WERI-Rb-1 (cell line): ENCODE data around the gene NMT2.
A peak's percentile ranks its signal among the peaks of the same experiment; 100 is the strongest.

Experiments
- DNase-seq: peaks from one replicate; pipeline ENCODE4 v3.0.0-alpha.2; 2020
- H3K27ac ChIP-seq: fragments of 250-450 bp; sonication (Bioruptor Pico); 2 replicates; pipeline ENCODE4 v1.5.1; 2020; ENCODE audit warnings: mild to moderate bottlenecking, moderate library complexity
- H3K27me3 ChIP-seq: fragments of 250-450 bp; sonication (Bioruptor Pico); 2 replicates; pipeline ENCODE4 v1.5.1; 2021; ENCODE audit warnings: mild to moderate bottlenecking, low read depth, moderate library complexity; ENCODE audit not compliant: insufficient read depth, severe bottlenecking
- H3K36me3 ChIP-seq: fragments of 250-450 bp; sonication (Bioruptor Pico); 2 replicates; pipeline ENCODE4 v1.5.1; 2020; ENCODE audit warnings: mild to moderate bottlenecking, moderate library complexity
- H3K4me3 ChIP-seq: 2 replicates; pipeline ENCODE4 v1.5.1; 2011; ENCODE audit warnings: low read depth, mild to moderate bottlenecking, control low read depth, low read length
- H3K9me3 ChIP-seq: fragments of 250-450 bp; sonication (Bioruptor Pico); 2 replicates; pipeline ENCODE4 v1.5.1; 2021; ENCODE audit warnings: mild to moderate bottlenecking, moderate library complexity; ENCODE audit not compliant: severe bottlenecking
- TF ChIP-seq, protein P1 (sequence below): IDR thresholded peaks from 2 replicates; pipeline ENCODE4 v1.5.1; 2011; ENCODE audit warnings: low read depth, mild to moderate bottlenecking, control low read depth, inconsistent platforms, low read length

Gene NMT2

DNA sequence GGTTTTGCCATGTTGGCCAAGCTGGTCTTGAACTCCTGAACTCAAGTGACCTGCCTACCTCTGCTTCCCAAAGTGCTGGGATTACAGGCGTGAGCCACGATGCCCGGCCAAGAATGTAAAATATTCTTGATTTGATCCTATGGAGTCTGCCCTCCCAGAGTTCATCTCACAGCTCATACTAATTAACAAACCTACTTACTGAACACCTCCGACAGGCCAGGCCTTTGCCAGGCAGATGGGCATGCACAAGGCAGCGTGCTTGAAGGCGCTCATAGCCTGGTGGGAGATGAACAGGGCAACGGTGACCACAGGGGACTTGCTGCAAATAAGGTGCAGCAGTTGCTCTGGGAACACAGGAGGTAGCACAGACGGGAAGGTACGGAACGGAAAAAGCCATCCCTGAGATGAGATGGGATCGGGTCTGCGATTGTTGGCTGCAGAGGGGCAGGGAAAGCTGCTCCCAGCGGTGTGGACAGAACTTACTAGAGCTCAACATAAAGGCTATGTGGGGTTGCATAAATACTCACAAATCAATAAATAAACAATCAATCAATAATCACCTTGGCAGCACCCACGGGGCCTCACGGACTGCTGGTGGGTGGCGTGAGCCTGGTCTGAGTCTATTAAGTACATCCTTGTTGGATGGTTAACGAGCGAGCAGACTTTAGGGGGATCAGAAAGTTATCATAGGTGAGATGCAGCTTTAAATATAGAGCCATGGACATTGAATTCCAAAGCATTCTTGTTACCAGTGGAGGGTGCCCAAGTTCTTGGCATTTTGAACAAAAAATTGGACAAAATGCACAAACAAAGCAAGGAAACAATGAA is 84.6 kb downstream of the NMT2 start:
- no peak for DNase-seq
- no peaks in the 10 kb centered on the region for H3K9me3 ChIP-seq
- no peak overlapping the region for H3K27ac ChIP-seq
- no peaks in the 10 kb centered on the region for H3K36me3 ChIP-seq
- TF ChIP-seq, protein P1, sequence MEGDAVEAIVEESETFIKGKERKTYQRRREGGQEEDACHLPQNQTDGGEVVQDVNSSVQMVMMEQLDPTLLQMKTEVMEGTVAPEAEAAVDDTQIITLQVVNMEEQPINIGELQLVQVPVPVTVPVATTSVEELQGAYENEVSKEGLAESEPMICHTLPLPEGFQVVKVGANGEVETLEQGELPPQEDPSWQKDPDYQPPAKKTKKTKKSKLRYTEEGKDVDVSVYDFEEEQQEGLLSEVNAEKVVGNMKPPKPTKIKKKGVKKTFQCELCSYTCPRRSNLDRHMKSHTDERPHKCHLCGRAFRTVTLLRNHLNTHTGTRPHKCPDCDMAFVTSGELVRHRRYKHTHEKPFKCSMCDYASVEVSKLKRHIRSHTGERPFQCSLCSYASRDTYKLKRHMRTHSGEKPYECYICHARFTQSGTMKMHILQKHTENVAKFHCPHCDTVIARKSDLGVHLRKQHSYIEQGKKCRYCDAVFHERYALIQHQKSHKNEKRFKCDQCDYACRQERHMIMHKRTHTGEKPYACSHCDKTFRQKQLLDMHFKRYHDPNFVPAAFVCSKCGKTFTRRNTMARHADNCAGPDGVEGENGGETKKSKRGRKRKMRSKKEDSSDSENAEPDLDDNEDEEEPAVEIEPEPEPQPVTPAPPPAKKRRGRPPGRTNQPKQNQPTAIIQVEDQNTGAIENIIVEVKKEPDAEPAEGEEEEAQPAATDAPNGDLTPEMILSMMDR: no peak
- no peak overlapping the region for H3K4me3 ChIP-seq
- no peaks in the 10 kb centered on the region for H3K27me3 ChIP-seq

DNA sequence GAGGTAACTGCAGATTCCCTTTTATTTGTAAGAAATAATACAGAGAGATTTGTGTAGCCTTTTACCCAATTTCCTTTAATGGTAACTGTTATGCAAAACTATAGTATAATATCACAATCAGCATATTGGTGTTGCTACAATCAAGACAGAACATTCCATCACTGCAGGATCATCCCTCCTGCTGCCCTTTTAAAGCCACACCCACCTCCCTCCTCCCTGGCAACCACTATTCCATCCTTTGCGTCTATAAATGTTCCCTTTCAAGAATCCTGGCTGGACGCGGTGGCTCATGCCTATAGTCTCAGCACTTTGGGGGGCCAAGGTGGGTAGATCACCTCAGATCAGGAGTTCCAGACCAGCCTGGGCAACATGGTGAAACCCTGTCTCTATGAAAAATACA is 93.1 kb downstream of the NMT2 start:
- H3K4me3 ChIP-seq: no peak overlapping the region
- no peak overlapping the region for H3K27ac ChIP-seq
- TF ChIP-seq, protein P1: no peak
- DNase-seq: no peak
- H3K9me3 ChIP-seq: no peaks in the 10 kb centered on the region
- H3K36me3 ChIP-seq: no peaks in the 10 kb centered on the region; the same call in 1 of the 2 replicates
- H3K27me3 ChIP-seq: no peaks in the 10 kb centered on the region

DNA sequence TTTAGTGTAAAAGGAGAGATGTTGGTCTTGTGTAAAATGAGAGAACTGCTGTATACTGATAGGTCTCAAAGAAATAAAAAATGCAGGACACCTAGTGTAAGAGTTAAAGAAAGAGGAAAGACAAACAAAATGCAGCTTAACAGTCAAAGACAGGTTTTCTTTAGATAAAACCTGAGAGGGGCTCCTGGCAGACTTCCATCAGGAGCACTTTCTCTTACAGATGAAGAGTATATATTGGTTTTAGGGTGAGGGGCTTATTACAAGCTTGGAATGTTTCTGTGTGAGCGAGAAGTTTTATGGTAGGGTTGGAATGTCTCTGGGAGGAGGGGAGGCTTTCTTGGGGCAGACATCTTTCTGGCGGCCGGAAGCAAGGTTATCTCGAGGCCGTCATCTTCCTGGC is 96.1 kb downstream of the NMT2 start:
- H3K36me3 ChIP-seq: no peaks in the 10 kb centered on the region; the same call in 1 of the 2 replicates
- H3K4me3 ChIP-seq: no peak overlapping the region
- H3K9me3 ChIP-seq: no peaks in the 10 kb centered on the region
- no peak for DNase-seq
- no peak overlapping the region for H3K27ac ChIP-seq
- no peaks in the 10 kb centered on the region for H3K27me3 ChIP-seq
- TF ChIP-seq, protein P1: no peak

DNA sequence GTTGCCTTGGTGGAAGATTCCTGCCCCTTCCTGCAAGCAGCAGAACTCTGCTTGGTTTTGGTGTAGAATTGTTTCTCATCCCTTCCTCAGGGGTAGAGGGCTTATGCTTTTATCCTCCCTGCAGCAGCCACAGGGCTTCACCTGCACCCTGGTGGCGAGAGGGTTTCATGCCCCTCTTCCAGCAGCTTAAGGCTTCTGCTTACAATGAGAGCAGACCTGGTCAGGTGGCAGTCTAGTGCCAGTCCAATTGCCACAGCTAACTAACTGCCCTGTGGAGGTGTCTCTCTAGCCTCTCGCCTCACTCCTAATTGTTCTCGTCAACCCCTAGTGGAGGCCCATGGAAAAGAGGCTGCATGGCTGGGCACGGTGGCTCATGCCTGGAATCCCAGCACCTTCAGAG is 99.3 kb downstream of the NMT2 start:
- no peak overlapping the region for H3K4me3 ChIP-seq
- H3K9me3 ChIP-seq: no peaks in the 10 kb centered on the region
- peak; percentile 30 for DNase-seq

DNA sequence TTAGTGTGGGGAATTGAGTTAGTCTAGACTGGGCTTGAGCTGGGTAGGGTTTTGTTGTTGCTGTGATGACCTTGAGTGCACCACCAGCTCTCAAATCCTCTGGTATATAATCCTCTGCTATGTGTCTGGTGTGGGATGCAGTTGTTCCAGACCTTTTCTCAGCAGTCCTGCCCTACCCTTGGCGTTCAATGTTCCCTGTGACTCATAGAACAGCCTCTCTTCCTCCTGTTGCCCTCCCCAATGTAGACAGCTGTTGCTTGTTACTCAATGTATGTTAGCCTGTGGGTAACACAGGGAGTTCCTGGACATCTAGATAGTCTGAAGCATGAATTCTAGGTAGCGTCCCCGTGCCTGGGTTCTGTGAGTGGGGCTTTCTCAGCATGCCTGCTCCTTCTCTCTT is 99.7 kb downstream of the NMT2 start:
- DNase-seq: peak; percentile 23
- no peaks in the 10 kb centered on the region; the same call in 1 of the 2 replicates for H3K36me3 ChIP-seq
- H3K27ac ChIP-seq: peak overlapping the region; percentile 43; the same call in 1 of the 2 replicates
- TF ChIP-seq, protein P1: no peak
- no peak overlapping the region for H3K4me3 ChIP-seq
- H3K9me3 ChIP-seq: no peaks in the 10 kb centered on the region
- H3K27me3 ChIP-seq: no peaks in the 10 kb centered on the region

More for the DNA sequence above, 99.3 kb downstream of the NMT2 start:
- TF ChIP-seq, protein P1: peak; percentile 49; the same call in 1 of the 2 replicates
- Histone ChIP-seq H3K27me3 (no peaks in the 10 kb centered on the region), H3K27ac (peak overlapping the region; percentile 43; the same call in 1 of the 2 replicates), H3K36me3 (no peaks in the 10 kb centered on the region; the same call in 1 of the 2 replicates)
